Measurements from ENCODE around the gene WDR37. TPM values are rescaled to one million over a fixed set of nuclear protein-coding genes. Genes with fewer than 3 reads are reported as not detected.

WDR37 gene
- total RNA-seq, 2 donors from 2014 or later = 11.9 to 22.8 TPM

DNA sequence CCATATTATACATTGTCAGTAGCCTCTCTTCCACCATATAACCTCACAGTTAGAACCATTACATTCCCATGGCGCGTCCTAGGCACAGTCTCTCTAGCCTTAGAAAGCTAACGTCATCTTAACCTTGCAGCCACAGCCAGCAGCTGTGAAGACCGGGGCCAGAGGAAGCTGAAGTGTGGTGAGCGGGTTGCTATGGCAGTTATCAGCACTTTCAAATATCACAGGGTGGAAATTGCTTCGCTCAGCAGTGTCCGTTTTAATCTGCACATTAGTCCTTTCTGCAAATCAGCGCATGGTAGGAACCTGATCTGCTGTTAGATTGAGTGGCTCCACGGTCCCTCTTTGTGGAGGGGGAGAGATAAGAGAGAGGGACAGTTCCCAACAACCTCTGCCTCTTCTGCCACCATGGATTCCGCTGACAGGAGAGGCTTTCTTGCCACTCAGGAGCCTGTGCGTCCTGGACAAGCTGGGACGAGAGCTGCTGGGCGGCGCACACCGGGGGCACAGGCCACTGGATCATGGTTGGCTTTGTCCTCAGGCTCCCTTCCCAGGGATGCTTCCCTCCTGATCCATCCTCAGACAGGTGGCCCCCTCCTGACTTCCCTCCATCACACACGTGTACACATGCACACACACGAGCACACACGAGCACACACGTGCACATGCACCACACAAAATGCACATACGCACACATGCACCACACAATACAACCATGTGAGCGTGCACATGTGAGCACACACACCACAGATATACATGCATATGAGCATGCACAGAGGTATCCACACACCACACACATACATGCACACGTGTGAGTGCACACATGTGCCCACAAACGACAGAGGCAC, 93.8 kb downstream of the WDR37 start:
- TF ChIP-seq POLR2AphosphoS5 (IDR thresholded peaks at IDR 0.05) (no peak), POLR2A (IDR thresholded peaks at IDR 0.05) (no peak)
- TF ChIP-seq, protein P1, sequence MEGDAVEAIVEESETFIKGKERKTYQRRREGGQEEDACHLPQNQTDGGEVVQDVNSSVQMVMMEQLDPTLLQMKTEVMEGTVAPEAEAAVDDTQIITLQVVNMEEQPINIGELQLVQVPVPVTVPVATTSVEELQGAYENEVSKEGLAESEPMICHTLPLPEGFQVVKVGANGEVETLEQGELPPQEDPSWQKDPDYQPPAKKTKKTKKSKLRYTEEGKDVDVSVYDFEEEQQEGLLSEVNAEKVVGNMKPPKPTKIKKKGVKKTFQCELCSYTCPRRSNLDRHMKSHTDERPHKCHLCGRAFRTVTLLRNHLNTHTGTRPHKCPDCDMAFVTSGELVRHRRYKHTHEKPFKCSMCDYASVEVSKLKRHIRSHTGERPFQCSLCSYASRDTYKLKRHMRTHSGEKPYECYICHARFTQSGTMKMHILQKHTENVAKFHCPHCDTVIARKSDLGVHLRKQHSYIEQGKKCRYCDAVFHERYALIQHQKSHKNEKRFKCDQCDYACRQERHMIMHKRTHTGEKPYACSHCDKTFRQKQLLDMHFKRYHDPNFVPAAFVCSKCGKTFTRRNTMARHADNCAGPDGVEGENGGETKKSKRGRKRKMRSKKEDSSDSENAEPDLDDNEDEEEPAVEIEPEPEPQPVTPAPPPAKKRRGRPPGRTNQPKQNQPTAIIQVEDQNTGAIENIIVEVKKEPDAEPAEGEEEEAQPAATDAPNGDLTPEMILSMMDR (IDR thresholded peaks at IDR 0.05) = no peak
- H3K4me1 ChIP-seq (replicated peaks) = no peaks in the 10 kb centered on the region
- DNase-seq (ENCODE audit: low spot score) = no peak
- no peak overlapping the region for H3K27ac ChIP-seq
- no peaks in the 10 kb centered on the region for H3K9me3 ChIP-seq
- H3K4me3 ChIP-seq = no peak overlapping the region
- intact Hi-C loops (cut with DNase I) = no loop called here
- 69% methylated on average over 23 of the region's 23 CpGs for WGBS
- H3K27me3 ChIP-seq (replicated peaks; ENCODE audit: insufficient read depth) = no peaks in the 10 kb centered on the region
- H3K36me3 ChIP-seq = no peaks in the 10 kb centered on the region

DNA sequence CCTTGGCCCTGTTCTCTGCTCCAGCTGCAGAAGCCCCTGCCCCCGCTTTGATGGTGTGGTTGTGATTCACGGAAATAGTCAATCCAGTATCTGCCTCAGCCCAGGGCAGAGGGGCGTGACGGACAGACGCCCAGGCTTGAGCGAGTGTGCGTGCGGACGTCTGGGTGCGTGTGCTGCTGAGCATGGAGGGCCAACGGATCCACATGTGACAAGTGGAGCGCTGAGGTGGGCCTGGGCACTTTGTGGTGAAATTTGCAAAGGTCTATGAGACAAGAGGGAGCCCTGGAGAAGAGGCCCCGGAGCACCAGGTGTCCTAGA, 94.4 kb downstream of the WDR37 start:
- no peak for TF ChIP-seq POLR2A (IDR thresholded peaks at IDR 0.05)
- TF ChIP-seq POLR2AphosphoS5 (IDR thresholded peaks at IDR 0.05) = no peak
- TF ChIP-seq, protein P1 (IDR thresholded peaks at IDR 0.05) = no peak
- Histone ChIP-seq H3K27ac (no peak overlapping the region), H3K4me3 (no peak overlapping the region), H3K9me3 (no peaks in the 10 kb centered on the region), H3K36me3 (no peaks in the 10 kb centered on the region), H3K27me3 (replicated peaks; ENCODE audit: insufficient read depth) (no peaks in the 10 kb centered on the region), H3K4me1 (replicated peaks) (no peaks in the 10 kb centered on the region)
- WGBS = 91% methylated on average over 13 of the region's 13 CpGs
- intact Hi-C loops (cut with DNase I) = no loop called here
- no peak for DNase-seq (ENCODE audit: low spot score)

DNA sequence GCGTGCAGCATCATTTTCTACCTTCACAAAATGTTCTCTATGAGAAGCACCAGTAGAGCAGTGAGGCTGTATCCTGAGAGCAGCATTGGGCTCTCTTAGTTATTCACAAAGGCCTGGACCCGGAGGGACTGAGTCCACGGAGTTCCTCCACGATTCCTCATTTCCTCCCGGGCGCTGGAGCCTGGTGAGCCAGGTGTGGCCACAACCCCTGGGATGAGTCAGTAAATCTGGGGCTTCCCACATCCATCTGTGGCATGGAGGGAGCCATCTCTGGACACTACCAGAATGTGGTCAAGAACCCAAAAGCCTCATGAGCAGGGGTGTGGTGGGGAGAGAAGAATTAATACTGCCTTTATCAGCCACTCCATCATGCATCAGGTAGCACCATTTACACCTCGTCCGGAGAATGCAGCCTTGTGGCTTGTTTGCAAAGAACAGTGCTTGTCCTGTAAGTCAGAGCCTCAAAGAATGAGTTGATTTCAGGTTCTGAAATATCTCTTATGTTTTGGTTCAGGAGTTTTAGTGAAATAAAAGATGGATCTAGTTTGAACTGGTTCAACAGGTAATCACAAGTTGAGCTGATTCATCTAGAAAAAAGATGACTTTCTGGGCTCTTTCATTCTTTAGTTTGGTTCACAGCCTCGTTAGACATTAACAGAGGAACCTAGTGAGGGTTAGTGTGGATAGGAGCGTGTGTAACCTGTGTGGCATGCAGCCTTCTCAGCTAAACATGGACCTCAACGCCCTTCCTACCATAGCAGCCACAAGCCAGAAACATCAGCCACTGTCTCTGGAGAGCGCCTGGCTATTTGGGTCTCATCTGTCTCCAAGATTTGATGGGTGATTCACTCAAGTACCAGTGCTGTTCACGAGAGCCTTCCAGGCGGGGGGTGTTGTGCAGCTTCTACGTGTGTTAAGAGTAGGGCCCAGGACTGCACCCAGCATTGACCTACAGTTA, 95.2 kb downstream of the WDR37 start:
- 71% methylated on average over 15 of the region's 15 CpGs for WGBS

DNA sequence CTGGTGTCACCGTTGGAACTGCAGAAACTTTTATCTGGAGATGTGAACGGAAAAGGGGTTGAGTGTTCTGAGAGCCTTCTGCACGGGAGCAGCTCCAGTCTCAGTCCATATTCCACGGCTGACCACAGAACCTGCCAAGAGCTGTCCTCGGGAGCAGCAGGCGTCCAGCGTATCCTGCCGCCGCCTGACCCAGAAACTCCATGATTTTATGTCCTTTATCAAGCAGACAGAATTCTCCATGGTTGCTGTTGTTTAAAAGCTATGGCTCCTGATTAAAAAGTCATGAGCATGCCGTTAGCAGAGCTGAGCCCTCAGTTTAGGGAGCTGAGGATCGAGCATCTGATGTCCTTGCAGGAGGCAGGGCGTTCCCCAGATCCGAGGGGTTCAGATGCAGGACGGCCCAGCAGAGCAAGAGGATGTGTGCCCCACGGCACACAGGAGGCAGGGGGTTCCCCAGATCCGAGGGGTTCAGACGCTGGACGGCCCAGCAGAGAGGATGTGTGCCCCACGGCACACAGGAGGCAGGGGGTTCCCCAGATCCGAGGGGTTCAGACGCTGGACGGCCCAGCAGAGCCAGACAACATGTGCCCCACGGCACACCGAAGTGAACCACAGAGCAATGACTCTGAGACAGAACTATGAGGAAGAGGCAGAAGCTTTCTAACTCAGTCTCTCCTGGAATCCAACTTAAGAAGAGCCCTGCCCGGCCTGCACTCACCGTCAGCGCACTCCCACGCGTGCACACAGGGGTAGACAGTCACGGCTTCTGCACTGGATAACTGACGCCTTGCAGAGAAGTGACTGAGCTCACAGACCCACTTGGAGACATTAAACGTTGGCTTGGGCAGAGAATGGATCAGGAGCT, 96.4 kb downstream of the WDR37 start:
- intact Hi-C loops (cut with DNase I) = no loop called here
- Histone ChIP-seq H3K27ac (no peak overlapping the region), H3K4me1 (replicated peaks) (no peaks in the 10 kb centered on the region), H3K4me3 (no peak overlapping the region), H3K36me3 (no peaks in the 10 kb centered on the region), H3K27me3 (replicated peaks; ENCODE audit: insufficient read depth) (no peaks in the 10 kb centered on the region), H3K9me3 (no peaks in the 10 kb centered on the region)
- 88% methylated on average over 30 of the region's 32 CpGs for WGBS
- DNase-seq (ENCODE audit: low spot score) = no peak
- TF ChIP-seq POLR2AphosphoS5 (IDR thresholded peaks at IDR 0.05) = no peak
- no peak for TF ChIP-seq POLR2A (IDR thresholded peaks at IDR 0.05)
- TF ChIP-seq, protein P1 (IDR thresholded peaks at IDR 0.05) = no peak

More for the DNA sequence above, 95.2 kb downstream of the WDR37 start:
- TF ChIP-seq, protein P1 (IDR thresholded peaks at IDR 0.05) = no peak
- TF ChIP-seq POLR2A (IDR thresholded peaks at IDR 0.05) (no peak), POLR2AphosphoS5 (IDR thresholded peaks at IDR 0.05) (no peak)
- H3K4me1 ChIP-seq (replicated peaks) = no peaks in the 10 kb centered on the region
- no peak overlapping the region for H3K4me3 ChIP-seq
- intact Hi-C loops (cut with DNase I) = no loop called here
- H3K27ac ChIP-seq = no peak overlapping the region
- no peak for DNase-seq (ENCODE audit: low spot score)
- no peaks in the 10 kb centered on the region for H3K27me3 ChIP-seq (replicated peaks; ENCODE audit: insufficient read depth)
- no peaks in the 10 kb centered on the region for H3K36me3 ChIP-seq
- no peaks in the 10 kb centered on the region for H3K9me3 ChIP-seq

Data from prostate gland (tissue), 2 donors.